GM21526 (cell line): ENCODE measurements around the gene MAGEC2.

ENCODE experiments used
- ATAC-seq: cut with Tn5 transposase; IDR thresholded peaks from one replicate; pipeline ENCODE4 v1.9.1; 2021; ENCODE audit warnings: moderate library complexity; ENCODE audit not compliant: unreplicated experiment, low FRiP score

Gene MAGEC2

GRCh38 chrX:142204522-142205433 lies at the start of gene MAGEC2:
TSS of gene MAGEC2 (minus strand) at chrX:142205290. CDS start at chrX:142203987, 1,303 bp downstream.
- no peak for ATAC-seq

GRCh38 chrX:142251680-142252079 lies 46.6 kb upstream of the MAGEC2 start:
- ATAC-seq, result no peak

- ATAC-seq, result no peak
These were observed 46.1 kb upstream of the MAGEC2 start for GRCh38 chrX:142251202-142251601.

GRCh38 chrX:142250502-142250901 lies 45.4 kb upstream of the MAGEC2 start:
- ATAC-seq, result no peak

GRCh38 chrX:142249721-142250120 lies 44.6 kb upstream of the MAGEC2 start:
- ATAC-seq, result no peak

GRCh38 chrX:142244568-142244967 lies 39.5 kb upstream of the MAGEC2 start:
- no peak for ATAC-seq

- ATAC-seq, result no peak
These were observed 33.4 kb upstream of the MAGEC2 start for GRCh38 chrX:142238536-142238935.

GRCh38 chrX:142233400-142233799 lies 28.3 kb upstream of the MAGEC2 start:
- ATAC-seq, result no peak

GRCh38 chrX:142214081-142214480 lies 9.0 kb upstream of the MAGEC2 start:
- no peak for ATAC-seq

- no peak for ATAC-seq
These were observed 4.0 kb downstream of the MAGEC2 start for GRCh38 chrX:142201113-142201512.

- ATAC-seq, result no peak
These were observed 19.0 kb downstream of the MAGEC2 start for GRCh38 chrX:142186103-142186502.

- ATAC-seq, result no peak
These were observed 20.1 kb downstream of the MAGEC2 start for GRCh38 chrX:142184756-142185602.

GRCh38 chrX:142156567-142156966 lies 48.5 kb downstream of the MAGEC2 start:
- ATAC-seq, result no peak
